Measurements from ENCODE around the gene FOXA2. TPM values are rescaled to one million over a fixed set of nuclear protein-coding genes. Genes with fewer than 3 reads are reported as not detected.

FOXA2 gene
- total and polyA plus RNA-seq, 2 donors from 2014 or later = 0.13 TPM; not detected in 1

DNA sequence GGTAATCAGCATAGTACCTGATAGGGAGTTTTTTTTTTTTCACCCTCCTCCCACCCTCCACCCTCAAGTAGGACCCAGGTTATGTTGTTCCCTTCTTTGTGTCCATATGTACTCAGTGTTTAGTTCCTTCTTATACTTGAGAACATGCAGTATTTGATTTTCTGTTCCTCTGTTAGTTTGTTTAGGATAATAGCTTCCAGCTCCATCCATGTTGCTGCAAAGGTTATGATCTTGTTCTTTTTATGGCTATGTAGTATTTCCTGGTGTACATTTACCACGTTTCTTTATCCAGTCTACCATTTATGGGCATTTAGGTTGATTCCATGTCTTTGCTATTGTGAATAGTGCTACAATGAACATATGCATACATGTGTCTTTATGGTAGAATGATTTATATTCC is 41.9 kb downstream of the FOXA2 start:
- DNase-seq (no peak), FAIRE-seq (no peak)
- Histone ChIP-seq H3K4me3 (ENCODE audit: low read length in 3 of 3) (no peak overlapping the region), H3K27me3 (ENCODE audit: control insufficient read depth, insufficient read depth, low read length) (no peaks in the 10 kb centered on the region), H3K9ac (ENCODE audit: low read length in 3 of 3) (no peak overlapping the region), H3K4me1 (ENCODE audit: control insufficient read depth in 2 of 3, insufficient read depth in 2 of 3, low read depth in 1 of 3, low read length in 3 of 3) (no peaks in the 10 kb centered on the region), H3K27ac (ENCODE audit: low read depth in 2 of 2, low read length in 2 of 2) (no peak overlapping the region), H3K36me3 (ENCODE audit: control insufficient read depth in 2 of 3, insufficient read depth in 3 of 3, low read length in 3 of 3) (no peaks in the 10 kb centered on the region), H3K9me3 (ENCODE audit: control insufficient read depth in 2 of 3, insufficient read depth in 1 of 3, low read length in 3 of 3) (no peaks in the 10 kb centered on the region)
- TF ChIP-seq, protein P1, sequence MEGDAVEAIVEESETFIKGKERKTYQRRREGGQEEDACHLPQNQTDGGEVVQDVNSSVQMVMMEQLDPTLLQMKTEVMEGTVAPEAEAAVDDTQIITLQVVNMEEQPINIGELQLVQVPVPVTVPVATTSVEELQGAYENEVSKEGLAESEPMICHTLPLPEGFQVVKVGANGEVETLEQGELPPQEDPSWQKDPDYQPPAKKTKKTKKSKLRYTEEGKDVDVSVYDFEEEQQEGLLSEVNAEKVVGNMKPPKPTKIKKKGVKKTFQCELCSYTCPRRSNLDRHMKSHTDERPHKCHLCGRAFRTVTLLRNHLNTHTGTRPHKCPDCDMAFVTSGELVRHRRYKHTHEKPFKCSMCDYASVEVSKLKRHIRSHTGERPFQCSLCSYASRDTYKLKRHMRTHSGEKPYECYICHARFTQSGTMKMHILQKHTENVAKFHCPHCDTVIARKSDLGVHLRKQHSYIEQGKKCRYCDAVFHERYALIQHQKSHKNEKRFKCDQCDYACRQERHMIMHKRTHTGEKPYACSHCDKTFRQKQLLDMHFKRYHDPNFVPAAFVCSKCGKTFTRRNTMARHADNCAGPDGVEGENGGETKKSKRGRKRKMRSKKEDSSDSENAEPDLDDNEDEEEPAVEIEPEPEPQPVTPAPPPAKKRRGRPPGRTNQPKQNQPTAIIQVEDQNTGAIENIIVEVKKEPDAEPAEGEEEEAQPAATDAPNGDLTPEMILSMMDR (IDR thresholded peaks at IDR 0.05; ENCODE audit: borderline replicate concordance, extremely low read depth, insufficient read depth) = no peak
- intact Hi-C loops (cut with DNase I) = no loop called here

DNA sequence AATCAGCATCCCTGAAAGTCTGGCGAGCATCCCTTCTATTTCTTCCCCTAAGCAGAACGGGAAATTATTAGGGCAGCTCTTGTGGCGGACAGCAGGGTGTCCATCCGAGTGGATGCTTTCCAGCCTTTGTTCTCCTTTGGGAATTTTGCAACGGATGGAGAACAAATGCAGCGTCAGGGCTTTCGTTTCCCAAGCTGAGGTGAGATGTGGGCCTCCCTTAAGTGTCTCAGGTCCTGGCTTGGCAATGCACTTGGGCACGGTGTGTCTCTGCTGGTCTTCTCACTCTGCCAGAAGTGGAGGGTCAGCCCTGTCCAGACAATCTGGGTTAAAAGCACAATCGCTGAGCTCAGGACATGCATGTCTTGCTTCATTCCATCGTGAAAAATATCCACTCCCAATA is 43.5 kb downstream of the FOXA2 start:
- H3K9me3 ChIP-seq (ENCODE audit: control insufficient read depth in 2 of 3, insufficient read depth in 1 of 3, low read length in 3 of 3) = no peaks in the 10 kb centered on the region
- no peak overlapping the region for H3K9ac ChIP-seq (ENCODE audit: low read length in 3 of 3)
- no peaks in the 10 kb centered on the region for H3K4me1 ChIP-seq (ENCODE audit: control insufficient read depth in 2 of 3, insufficient read depth in 2 of 3, low read depth in 1 of 3, low read length in 3 of 3)
- no peak for DNase-seq
- no peaks in the 10 kb centered on the region for H3K36me3 ChIP-seq (ENCODE audit: control insufficient read depth in 2 of 3, insufficient read depth in 3 of 3, low read length in 3 of 3)
- TF ChIP-seq, protein P1 (IDR thresholded peaks at IDR 0.05; ENCODE audit: borderline replicate concordance, extremely low read depth, insufficient read depth) = no peak
- no peak overlapping the region for H3K4me3 ChIP-seq (ENCODE audit: low read length in 3 of 3)
- intact Hi-C loops (cut with DNase I) = no loop called here
- FAIRE-seq = no peak
- H3K27me3 ChIP-seq (ENCODE audit: control insufficient read depth, insufficient read depth, low read length) = no peaks in the 10 kb centered on the region
- no peak overlapping the region for H3K27ac ChIP-seq (ENCODE audit: low read depth in 2 of 2, low read length in 2 of 2)

DNA sequence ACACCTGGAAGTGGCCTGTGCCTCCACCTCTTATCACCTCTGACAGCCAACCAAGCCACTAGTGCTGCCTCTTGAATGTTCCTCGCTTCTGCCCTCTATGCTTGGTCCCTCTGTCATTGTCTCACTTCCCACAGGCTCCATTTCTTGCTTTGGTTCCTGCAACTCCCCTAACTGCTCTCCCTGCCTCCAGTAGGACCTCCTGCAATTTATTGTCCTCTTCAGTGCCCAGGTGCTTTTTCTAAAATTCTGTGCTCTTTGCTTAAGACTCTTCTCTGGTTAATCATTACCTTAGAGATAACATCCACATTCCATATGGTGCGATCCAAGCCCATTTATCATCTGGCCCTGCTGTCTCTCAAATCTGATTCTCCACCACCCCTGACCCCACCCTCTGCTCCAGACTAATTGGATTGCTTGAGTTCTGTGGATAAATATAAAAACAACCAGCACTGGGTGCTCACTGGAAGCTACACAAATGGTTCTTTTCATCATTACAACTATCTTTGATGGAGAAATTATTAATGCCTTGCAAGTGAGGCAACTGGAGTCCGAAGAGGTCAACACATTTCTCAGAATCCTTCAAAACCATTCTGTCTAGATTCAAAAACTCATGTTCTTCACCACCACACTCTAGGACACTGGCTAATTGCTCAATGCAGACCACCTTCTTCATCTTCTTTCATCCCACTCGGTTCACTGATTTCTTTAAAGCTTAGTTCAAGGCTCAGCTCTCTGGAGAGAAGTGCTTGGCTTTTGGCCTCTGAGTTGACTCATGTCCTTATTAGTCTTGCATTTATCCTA is 47.2 kb downstream of the FOXA2 start:
- Histone ChIP-seq H3K9me3 (ENCODE audit: control insufficient read depth in 2 of 3, insufficient read depth in 1 of 3, low read length in 3 of 3) (no peaks in the 10 kb centered on the region), H3K4me3 (ENCODE audit: low read length in 3 of 3) (no peak overlapping the region), H3K36me3 (ENCODE audit: control insufficient read depth in 2 of 3, insufficient read depth in 3 of 3, low read length in 3 of 3) (no peaks in the 10 kb centered on the region), H3K4me1 (ENCODE audit: control insufficient read depth in 2 of 3, insufficient read depth in 2 of 3, low read depth in 1 of 3, low read length in 3 of 3) (no peaks in the 10 kb centered on the region), H3K27ac (ENCODE audit: low read depth in 2 of 2, low read length in 2 of 2) (no peak overlapping the region), H3K9ac (ENCODE audit: low read length in 3 of 3) (no peak overlapping the region), H3K27me3 (ENCODE audit: control insufficient read depth, insufficient read depth, low read length) (no peaks in the 10 kb centered on the region)
- no peak for DNase-seq
- no peak for FAIRE-seq
- TF ChIP-seq, protein P1 (IDR thresholded peaks at IDR 0.05; ENCODE audit: borderline replicate concordance, extremely low read depth, insufficient read depth) = no peak
- intact Hi-C loops (cut with DNase I) = no loop called here

All from kidney (tissue), 14 donors.